Epithelial cell of esophagus (primary cell): ENCODE results near the gene TEN1.
A peak's percentile ranks its signal among the peaks of the same experiment; 100 is the strongest.

ENCODE experiments used
- DNase-seq: peaks from one replicate; pipeline ENCODE4 v3.0.0; 2010; ENCODE audit warnings: low read depth
- H3K4me3 ChIP-seq: 2 replicates; pipeline ENCODE4 v1.5.1; 2011; ENCODE audit warnings: mild to moderate bottlenecking, low read length, control low read depth
- TF ChIP-seq, protein P1 (sequence below): IDR thresholded peaks from 2 replicates; pipeline ENCODE4 v1.5.1; 2011; ENCODE audit warnings: low read depth, mild to moderate bottlenecking, low read length, control low read depth, inconsistent platforms; ENCODE audit not compliant: insufficient read depth; ENCODE audit errors: missing control alignments

Gene TEN1

GRCh38 chr17:75976175-75976848 lies 2.7 kb upstream of the TEN1 start:
- peak overlapping the region; percentile 19 for H3K4me3 ChIP-seq
- TF ChIP-seq, protein P1, sequence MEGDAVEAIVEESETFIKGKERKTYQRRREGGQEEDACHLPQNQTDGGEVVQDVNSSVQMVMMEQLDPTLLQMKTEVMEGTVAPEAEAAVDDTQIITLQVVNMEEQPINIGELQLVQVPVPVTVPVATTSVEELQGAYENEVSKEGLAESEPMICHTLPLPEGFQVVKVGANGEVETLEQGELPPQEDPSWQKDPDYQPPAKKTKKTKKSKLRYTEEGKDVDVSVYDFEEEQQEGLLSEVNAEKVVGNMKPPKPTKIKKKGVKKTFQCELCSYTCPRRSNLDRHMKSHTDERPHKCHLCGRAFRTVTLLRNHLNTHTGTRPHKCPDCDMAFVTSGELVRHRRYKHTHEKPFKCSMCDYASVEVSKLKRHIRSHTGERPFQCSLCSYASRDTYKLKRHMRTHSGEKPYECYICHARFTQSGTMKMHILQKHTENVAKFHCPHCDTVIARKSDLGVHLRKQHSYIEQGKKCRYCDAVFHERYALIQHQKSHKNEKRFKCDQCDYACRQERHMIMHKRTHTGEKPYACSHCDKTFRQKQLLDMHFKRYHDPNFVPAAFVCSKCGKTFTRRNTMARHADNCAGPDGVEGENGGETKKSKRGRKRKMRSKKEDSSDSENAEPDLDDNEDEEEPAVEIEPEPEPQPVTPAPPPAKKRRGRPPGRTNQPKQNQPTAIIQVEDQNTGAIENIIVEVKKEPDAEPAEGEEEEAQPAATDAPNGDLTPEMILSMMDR = no peak
- no peak for DNase-seq

DNA sequence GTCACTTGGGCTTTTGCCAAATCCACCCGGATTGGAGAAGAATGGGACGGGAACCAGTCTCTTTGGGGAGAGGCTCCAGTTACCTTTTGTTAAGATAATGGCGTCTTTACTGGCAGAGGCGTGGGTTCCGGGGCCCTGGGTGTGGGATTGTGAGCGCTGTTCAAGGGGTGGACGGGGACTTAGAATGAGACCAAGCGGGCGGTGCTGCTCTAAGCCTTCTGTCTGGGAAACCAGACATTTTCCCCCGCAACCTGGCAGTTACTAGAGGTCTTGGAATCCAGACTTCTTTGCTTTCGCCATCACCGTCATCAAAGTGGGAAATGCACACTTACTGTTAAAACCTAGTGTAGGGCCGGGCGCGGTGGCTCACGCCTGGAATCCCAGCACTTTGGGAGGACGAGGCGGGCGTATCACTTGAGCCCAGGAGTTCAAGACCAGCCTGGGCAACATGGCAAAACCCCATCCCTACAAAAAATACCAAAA lies 706 bp downstream of the TEN1 start:
- peak; percentile 66 for DNase-seq
- TF ChIP-seq, protein P1 = no peak
- H3K4me3 ChIP-seq = peak overlapping the region; percentile 91

DNA sequence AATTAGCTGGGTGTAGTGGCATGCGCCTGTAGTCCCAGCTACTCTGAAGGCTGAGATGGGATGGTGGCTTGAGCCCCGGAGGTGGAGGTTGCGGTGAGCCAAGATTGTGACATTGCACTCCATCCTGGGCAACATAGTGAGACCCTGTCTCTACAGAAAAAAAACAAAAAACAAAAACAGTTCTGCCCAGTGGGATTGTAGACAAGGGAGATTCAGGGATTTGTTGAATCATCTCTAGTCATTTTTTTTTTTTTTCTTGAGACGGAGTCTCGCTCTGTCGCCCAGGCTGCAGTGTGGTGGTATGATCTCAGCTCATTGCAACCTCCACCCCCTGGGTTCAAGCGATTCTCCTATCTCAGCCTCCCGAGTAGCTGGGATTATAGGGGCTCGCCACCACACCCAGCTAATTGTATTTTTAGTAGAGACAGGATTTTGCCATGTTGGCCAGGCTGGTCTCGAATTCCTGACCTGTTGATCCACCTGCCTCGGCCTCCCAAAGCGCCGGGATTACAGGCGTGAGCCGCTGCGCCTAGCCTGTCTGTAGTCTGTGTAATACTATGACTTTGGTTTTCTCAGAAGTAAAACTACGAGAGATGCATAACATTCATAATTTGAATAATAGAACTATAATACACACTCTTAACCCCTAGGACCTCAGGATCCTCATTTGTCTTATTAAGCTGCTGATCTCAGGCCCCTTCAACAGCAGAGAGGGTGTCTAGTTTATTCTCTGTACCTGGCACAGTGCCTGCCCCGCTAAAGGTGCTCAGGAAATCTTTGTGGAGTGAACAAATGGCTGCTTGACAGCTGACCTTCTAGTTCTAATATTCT lies 1.4 kb downstream of the TEN1 start:
- H3K4me3 ChIP-seq = peak overlapping the region; percentile 91
- DNase-seq = no peak
- TF ChIP-seq, protein P1 = no peak

GRCh38 chr17:75981019-75981615 lies 2.1 kb downstream of the TEN1 start:
- TF ChIP-seq, protein P1 = no peak
- no peak for DNase-seq
- H3K4me3 ChIP-seq = no peak overlapping the region

GRCh38 chr17:75983501-75984181 lies 4.6 kb downstream of the TEN1 start:
- TF ChIP-seq, protein P1 = no peak
- no peak overlapping the region for H3K4me3 ChIP-seq
- DNase-seq = peak; percentile 55

DNA sequence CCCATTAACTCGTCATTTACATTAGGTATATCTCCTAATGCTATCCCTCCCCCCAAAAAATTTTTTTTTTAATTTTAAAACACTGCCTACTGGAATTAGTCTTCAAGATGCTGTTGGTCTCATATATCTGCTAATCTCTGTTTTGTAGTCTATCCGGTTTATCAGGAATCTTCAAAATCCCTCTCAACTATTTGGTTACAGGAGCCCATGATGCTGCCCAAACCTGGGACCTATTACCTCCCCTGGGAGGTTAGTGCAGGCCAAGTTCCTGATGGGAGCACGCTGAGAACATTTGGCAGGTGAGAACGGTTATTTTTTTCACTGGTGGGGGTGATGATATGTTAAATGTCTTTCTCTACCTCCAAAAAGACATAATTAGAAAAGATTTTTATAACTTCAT lies 6.9 kb downstream of the TEN1 start:
- DNase-seq = no peak
- no peak overlapping the region for H3K4me3 ChIP-seq
- TF ChIP-seq, protein P1 = no peak
